Measurements from ENCODE around the gene SPDYE6. TPM values are rescaled to one million over a fixed set of nuclear protein-coding genes. Genes with fewer than 3 reads are reported as not detected.

Gene SPDYE6
- total and polyA plus RNA-seq, 2 of the 4 experiments (the other 2 are of a cell fraction), result not detected

DNA sequence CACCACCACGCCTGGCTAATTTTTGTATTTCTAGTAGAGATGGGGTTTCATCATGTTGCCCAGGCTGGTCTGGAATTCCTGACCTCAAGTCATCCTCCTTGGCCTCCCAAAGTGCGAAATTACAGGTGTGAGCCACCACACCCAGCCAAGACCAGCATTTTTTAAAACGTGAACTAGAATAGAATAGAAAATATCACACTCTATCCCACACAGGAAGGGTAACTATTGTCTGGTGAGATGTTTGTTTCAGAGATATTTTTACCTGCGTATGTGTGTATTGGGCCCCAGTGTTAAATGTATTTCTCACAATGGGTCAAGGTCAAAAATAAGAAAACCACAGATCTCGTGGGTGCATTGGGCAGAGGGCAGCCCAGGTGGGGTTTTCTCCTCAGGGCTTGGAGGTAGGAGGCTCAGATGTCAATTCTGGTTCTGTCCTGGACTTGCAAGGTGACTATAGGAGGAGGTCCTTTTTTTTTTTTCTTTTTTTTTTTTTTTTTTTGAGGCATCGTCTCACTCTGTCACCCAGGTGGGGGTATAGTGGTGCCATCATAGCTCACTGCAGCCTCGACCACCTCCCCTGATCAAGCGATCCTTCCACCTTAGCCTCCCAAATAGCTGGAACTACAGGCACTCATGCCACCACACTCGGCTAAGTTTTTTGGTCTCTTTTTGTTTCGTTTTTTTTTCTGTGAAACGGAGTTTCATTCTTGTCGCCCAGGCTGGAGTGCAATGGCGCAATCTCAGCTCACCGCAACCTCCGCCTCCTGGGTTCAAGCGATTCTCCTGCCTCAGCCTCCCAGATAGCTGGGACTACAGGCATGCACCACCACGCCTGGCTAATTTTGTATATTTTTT lies 50.6 kb downstream of the SPDYE6 start (continued):
- TF ChIP-seq CHD1 (IDR thresholded peaks at IDR 0.05; ENCODE audit: low read depth, low read length), result no peak

DNA sequence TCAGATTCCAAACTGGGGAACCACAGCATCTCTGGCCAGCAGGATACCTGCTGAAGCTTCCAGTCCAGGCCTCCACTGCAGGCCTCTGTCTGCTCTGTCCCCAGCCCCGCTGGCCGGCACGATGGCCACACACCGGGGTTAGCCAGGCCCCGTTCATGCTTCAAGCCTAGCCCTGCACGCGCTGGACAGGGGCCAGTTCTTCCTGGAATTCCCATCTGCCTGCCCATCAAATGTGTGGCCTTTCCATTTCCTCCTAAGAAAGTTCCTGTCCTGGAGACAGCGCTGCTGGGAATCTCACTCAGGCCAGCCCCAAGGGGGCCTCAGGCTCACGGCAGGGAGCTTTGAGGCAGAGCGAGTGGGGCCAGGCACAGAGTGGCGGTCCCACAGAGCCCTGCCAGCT lies 51.6 kb downstream of the SPDYE6 start:
- H4K91ac ChIP-seq (ENCODE audit: insufficient read depth, low read depth, low read length), result no peak overlapping the region
- no peak overlapping the region for H3K18ac ChIP-seq (ENCODE audit: low read depth, low read length)
- no peak overlapping the region for H2AK5ac ChIP-seq (ENCODE audit: low read depth, low read length)
- H3K4me1 ChIP-seq (ENCODE audit: control insufficient read depth, insufficient read depth, low read length), result peaks cover 11% of the 10 kb centered on the region
- no peaks in the 10 kb centered on the region; the same call in 1 of the 2 replicates for H3K27me3 ChIP-seq (ENCODE audit: control insufficient read depth, insufficient read depth, low read length)
- no peak overlapping the region for H3K56ac ChIP-seq (ENCODE audit: extremely low read depth, insufficient read depth, low read length)
- H3K79me1 ChIP-seq (ENCODE audit: low read depth in 1 of 2, low read length in 2 of 2), result 0 out of 4 replicates have a peak, but pooled peaks cover 0 to 8% of the 10 kb centered on the region in 2 experiments
- no peak overlapping the region for H3K14ac ChIP-seq (replicated peaks; ENCODE audit: low read depth, low read length)
- peaks cover 20% of the 10 kb centered on the region for H3K9me1 ChIP-seq (ENCODE audit: insufficient read depth, low read length)
- H3K9ac ChIP-seq (ENCODE audit: low read depth, low read length), result no peak overlapping the region
- H2AK9ac ChIP-seq (replicated peaks; ENCODE audit: low read depth, low read length, poor library complexity), result no peak overlapping the region
- BruUV-seq (replicated peaks), result no TSS peak
- intact Hi-C loops (cut with micrococcal nuclease), result no loop called here
- DNase-seq, result no peak
- ChIA-PET CTCF (interaction anchor here (0.6 kb wide), 1 partner anchor 9 kb away, joined by 3 read pairs; no protein-coding TSS in a partner anchor), POLR2A (ENCODE audit: unreplicated experiment) (no interaction called here)
- no peak overlapping the region for H2BK20ac ChIP-seq (ENCODE audit: low read depth, low read length)
- H3K36me3 ChIP-seq (ENCODE audit: control insufficient read depth, insufficient read depth, low read length), result peaks cover 2% of the 10 kb centered on the region; the same call in 1 of the 2 replicates
- H3K23ac ChIP-seq (ENCODE audit: low read depth, low read length), result no peak overlapping the region
- no peak overlapping the region for H2BK5ac ChIP-seq (ENCODE audit: low read depth, low read length, poor library complexity, severe bottlenecking)
- no peaks in the 10 kb centered on the region for H4K20me1 ChIP-seq (ENCODE audit: insufficient read depth, low read length)
- no peak overlapping the region for H3K4me3 ChIP-seq (ENCODE audit: insufficient read depth, low read depth, low read length)
- no peak overlapping the region for H3K4ac ChIP-seq (ENCODE audit: low read depth, low read length)
- no peaks in the 10 kb centered on the region for H3K9me3 ChIP-seq (ENCODE audit: control insufficient read depth, insufficient read depth, low read length)
- no peak overlapping the region for H3K4me2 ChIP-seq (ENCODE audit: low read depth, low read length)
- no peak overlapping the region for H4K8ac ChIP-seq (ENCODE audit: low read depth in 2 of 2, low read length in 2 of 2)
- ATAC-seq (ENCODE audit: low read depth), result no peak
- no peak overlapping the region for H3K27ac ChIP-seq (ENCODE audit: insufficient read depth, low read length)
- no peak overlapping the region for H2BK15ac ChIP-seq (ENCODE audit: low read depth, low read length)
- no peak overlapping the region for H2BK120ac ChIP-seq (ENCODE audit: low read depth, low read length)
- no peak overlapping the region for H4K5ac ChIP-seq (ENCODE audit: low read depth, low read length)
- in situ Hi-C loops (cut with MboI; ENCODE audit: low sequenced_read_pairs), result no loop called here
- WGBS, 2 experiments (ENCODE audit: extremely low coverage in 2 of 2, insufficient read length in 1 of 2), result 58% methylated on average over 9 of the region's 11 CpGs; no CpG with 5 or more reads in 1 of the 2 experiments
- H2AFZ ChIP-seq (replicated peaks; ENCODE audit: low read length, poor library complexity), result no peak overlapping the region
- dilution Hi-C loops (cut with HindIII; ENCODE audit: low sequenced_read_pairs, unreplicated experiment), result no loop called here
- TF ChIP-seq MAFK (IDR thresholded peaks at IDR 0.05; ENCODE audit: low read depth, low read length) (no peak), SMC3 (IDR thresholded peaks at IDR 0.05; ENCODE audit: low read depth, low read length) (no peak), CHD1 (IDR thresholded peaks at IDR 0.05; ENCODE audit: low read depth, low read length) (no peak), MXI1 (IDR thresholded peaks at IDR 0.05; ENCODE audit: borderline replicate concordance, low read depth, low read length) (no peak), POLR2A (IDR thresholded peaks at IDR 0.05; ENCODE audit: low read depth, low read length) (no peak), NFE2L2 (IDR thresholded peaks at IDR 0.05; ENCODE audit: low read depth, low read length) (no peak), MAZ (IDR thresholded peaks at IDR 0.05; ENCODE audit: borderline replicate concordance, low read depth, low read length) (no peak), CEBPB (IDR thresholded peaks at IDR 0.05; ENCODE audit: low read depth, low read length) (no peak), FOS (IDR thresholded peaks at IDR 0.05; ENCODE audit: low read depth, low read length) (no peak)
- TF ChIP-seq, protein P1, sequence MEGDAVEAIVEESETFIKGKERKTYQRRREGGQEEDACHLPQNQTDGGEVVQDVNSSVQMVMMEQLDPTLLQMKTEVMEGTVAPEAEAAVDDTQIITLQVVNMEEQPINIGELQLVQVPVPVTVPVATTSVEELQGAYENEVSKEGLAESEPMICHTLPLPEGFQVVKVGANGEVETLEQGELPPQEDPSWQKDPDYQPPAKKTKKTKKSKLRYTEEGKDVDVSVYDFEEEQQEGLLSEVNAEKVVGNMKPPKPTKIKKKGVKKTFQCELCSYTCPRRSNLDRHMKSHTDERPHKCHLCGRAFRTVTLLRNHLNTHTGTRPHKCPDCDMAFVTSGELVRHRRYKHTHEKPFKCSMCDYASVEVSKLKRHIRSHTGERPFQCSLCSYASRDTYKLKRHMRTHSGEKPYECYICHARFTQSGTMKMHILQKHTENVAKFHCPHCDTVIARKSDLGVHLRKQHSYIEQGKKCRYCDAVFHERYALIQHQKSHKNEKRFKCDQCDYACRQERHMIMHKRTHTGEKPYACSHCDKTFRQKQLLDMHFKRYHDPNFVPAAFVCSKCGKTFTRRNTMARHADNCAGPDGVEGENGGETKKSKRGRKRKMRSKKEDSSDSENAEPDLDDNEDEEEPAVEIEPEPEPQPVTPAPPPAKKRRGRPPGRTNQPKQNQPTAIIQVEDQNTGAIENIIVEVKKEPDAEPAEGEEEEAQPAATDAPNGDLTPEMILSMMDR (conservative IDR thresholded peaks at IDR 0.05; ENCODE audit: low read depth, low read length), result no peak
- TF ChIP-seq, protein P2, sequence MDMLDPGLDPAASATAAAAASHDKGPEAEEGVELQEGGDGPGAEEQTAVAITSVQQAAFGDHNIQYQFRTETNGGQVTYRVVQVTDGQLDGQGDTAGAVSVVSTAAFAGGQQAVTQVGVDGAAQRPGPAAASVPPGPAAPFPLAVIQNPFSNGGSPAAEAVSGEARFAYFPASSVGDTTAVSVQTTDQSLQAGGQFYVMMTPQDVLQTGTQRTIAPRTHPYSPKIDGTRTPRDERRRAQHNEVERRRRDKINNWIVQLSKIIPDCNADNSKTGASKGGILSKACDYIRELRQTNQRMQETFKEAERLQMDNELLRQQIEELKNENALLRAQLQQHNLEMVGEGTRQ (IDR thresholded peaks at IDR 0.05; ENCODE audit: low read depth, low read length), result no peak
- TF ChIP-seq, protein P3, sequence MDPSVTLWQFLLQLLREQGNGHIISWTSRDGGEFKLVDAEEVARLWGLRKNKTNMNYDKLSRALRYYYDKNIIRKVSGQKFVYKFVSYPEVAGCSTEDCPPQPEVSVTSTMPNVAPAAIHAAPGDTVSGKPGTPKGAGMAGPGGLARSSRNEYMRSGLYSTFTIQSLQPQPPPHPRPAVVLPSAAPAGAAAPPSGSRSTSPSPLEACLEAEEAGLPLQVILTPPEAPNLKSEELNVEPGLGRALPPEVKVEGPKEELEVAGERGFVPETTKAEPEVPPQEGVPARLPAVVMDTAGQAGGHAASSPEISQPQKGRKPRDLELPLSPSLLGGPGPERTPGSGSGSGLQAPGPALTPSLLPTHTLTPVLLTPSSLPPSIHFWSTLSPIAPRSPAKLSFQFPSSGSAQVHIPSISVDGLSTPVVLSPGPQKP (IDR thresholded peaks at IDR 0.05; ENCODE audit: borderline replicate concordance, low read depth, low read length), result no peak

All from IMR-90 (cell line).